T-helper 2 cell (primary cell): Measurements from ENCODE around the gene AHNAK2.
"Not testable (repeated sequence)": the region's sequence is repeated elsewhere in the genome, so short reads cannot be mapped to it uniquely, and the experiment has no call there.

Source experiments
- DNase-seq, 5 experiments: peaks; one replicate each; pipeline versions ENCODE4 v3.0.0 to v3.0.0-alpha.2; 2012 to 2022

AHNAK2 gene

DNA sequence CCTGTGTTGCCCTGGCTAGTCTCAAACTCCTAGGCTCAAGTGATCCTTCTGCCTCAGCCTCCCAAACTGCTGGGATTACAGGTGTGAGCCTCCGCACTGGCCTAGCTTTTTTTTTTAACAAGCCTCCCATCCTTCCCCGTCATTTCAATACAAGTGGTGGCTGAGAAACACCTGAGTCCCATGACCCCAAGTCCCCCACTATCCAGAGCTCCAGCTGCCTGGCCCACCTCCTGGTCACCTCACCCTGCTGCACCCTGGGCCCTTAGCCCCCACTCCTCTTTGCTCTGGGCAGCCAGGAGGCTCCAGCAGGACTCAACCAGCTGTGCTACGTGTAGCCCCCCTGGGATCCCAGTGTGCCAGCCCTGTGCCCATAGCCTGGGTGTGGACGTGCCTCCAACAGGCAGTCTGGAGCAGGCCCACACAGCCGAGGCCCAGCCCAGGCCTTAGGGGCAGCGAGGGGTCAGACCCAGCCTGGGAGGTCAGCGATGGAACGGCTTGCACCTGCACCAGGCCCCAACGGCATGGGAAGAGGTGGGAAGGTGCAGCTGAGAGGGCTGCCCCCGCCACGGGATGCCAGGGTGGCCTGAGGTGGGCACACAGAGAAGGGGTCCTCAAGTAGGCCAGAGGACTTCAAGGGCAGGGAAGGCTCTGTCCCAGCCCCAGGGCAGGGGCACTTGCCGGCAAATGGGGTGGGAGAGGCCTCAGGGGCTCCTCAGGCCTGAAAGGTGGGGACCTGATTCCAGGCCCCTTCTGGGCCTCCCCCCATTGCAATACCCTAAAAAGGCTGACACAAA, 6.5 kb downstream of the AHNAK2 start:
- DNase-seq, result no peak

DNA sequence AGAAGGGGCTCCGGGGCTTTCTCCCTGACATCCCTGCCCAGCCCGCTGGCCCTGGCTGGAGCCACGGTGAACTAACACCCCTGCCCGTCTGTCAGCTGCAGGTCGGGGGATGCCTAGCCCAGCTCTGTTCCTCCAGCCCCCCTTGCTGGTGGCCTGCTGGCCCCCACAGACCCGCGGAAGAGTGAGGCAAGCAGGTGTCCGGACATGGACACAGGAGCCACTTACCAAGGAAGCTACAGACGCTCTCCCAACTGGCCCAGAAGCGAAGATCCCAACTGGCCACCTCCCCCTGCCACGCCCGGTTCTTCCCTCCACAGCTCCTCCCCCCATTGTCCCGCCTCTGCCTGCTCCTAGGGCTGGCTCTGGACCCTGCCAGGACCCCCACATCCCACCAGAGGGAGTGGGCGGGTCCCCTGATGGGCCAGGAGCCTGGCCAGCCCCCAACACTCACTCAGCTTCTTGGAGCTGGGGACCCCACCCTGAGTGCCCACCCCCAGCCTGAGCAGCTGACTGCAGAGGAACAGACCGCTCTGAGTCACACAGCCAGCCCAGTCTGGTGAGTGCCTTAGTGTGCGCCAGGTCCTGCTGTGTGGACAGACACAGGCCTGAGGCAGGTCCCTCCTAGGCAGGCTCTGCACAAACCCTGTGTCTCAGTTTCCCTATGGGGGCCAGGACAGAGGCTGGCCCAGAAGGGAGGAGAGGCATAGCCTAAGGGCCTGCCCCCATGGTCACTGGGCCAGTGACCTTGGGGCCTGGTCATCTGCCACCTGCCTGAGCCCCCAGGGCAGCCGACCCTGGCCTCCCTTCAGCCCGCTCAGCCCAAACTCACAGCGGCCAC, 7.7 kb downstream of the AHNAK2 start:
- DNase-seq, result no peak

DNA sequence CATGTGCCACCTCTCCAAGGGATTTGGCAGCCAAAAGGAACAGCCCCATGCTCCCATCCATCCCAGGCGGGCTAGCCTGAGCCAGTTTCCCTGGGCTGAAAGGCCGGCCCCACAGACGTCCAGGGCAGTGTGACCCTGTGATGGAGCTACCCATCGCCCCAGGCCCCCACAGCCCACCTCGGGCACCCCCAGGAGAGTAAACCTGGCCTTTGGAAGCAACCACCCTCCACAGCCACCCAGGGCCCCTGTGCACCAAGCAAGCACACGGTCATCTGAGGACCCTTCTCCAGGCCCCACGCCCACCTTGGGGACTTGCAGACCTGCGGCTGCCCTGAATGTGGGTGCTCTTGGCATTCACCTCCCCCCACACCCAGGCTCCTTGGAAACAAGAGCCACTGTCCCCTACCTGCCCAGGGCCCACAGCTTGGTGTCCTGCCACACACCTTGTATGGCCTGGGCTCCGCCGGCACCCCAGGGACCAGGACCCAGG, 8.4 kb downstream of the AHNAK2 start:
- DNase-seq, result no peak

DNA sequence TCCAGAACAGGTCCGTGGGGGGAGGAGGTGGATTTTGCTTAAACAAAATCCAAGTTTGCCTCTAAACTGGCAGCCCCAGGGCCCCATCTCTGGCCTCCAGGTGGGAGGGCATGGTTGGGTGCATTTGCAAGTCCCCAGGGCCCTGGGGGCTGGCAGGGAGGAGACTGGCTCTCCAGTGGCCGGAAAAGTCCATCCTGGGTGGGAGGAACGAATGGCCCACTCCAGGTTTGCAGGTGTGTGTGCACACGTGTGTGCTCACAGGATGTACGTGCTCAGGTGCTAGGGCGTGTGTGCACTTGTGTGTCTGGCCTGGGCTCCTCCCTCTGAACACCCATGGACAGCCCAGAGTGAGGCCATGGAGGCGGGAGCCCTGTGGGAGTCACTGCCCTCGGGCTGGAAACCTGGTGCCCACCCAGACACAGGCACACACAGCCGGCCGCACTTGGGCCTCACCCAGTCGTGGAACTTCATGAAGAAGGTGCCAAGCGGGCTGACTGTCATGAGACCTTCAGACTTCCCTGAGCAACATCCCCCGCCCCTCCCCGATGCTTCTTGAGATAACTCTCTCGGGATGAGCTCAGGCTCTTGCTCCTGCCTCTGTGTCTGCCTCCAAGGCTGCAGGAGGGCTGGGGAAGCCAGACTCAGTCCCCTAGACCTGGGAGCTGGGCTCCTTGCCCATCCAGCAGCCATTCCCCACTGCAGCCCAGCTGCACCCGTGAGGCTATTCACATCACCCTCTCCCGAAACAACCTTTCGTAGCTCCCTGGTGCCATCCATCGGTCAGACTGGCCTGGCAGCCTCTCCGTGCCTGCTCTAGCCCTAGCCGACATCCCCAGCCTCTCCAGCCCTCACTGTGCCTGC, 9.4 kb downstream of the AHNAK2 start:
- no peak for DNase-seq

DNA sequence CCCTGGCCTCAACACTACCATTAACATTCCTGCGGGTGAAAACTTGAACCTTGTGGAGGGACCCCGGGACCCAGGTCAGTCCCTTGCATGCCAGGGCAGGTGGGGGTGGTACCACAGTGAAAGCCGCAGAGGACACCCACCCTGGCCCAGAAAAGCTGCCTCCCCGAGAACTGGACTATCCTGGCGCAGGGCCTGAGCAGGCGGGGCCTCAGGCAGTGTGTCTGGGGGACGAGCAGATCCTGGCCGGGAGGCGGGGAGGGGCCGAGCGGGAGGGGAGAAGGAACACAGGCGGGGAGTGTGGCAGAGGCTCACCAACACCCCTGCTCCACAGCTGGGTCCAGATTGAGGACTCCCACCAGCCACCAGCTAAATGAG, 10.0 kb downstream of the AHNAK2 start:
- no peak for DNase-seq

DNA sequence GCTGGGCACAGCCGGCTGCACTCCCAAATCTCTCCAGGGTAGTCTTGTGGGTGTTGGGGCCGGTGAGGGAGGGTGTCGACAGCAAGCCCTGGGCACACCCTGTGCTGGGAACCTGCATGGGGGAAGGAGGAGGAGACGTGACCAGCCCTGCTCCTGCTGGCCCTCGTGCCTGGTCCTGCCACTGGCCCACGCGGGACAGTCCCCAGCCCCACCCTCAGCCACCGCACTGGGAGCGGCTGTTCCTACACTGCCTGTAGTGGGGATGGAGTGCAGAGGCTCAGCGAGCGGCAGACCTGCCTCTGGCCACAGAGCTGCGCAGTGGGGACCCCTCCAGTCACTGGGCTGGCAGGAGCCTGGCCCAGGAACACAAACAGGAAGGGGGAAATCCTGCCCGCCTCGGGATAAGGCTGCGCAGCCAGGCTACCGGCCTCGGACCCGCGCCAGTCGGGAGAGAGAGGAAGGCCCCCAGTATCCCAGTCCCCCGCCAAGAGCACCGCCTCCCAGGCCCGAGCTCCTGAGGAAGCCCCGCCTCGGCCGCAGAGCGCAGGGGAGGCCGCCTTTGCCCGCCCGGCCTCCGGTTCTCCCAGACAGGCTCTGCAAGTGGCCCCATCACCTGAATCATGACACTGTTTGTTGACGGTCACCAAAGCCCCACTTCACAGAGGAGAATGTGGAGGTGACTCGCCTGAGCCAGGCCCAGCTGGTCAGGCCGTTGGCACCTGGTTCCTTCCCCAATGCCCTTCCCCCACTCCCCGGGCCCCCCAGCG, 10.6 kb downstream of the AHNAK2 start:
- DNase-seq, result no peak

DNA sequence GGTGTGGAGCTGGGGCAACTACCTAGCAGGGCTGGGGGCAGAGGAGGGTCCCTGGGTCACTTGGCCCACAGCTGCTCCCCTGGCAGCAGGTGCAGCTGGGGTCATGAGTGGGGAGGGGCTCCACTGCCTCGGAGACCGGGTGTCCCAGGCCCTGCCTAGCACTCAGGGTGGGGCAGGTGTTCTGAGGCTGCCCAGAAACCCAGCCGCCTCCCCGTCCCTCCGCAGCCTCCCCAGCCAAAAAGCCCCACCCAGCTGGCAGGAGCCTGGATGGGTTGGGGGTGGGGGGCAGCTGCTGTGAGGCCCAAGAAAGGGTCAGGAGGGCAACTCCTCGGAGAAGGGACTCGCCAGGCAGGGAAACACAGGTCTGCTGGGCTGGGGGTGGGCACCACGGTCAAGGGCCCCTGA, 11.2 kb downstream of the AHNAK2 start:
- DNase-seq, result no peak

DNA sequence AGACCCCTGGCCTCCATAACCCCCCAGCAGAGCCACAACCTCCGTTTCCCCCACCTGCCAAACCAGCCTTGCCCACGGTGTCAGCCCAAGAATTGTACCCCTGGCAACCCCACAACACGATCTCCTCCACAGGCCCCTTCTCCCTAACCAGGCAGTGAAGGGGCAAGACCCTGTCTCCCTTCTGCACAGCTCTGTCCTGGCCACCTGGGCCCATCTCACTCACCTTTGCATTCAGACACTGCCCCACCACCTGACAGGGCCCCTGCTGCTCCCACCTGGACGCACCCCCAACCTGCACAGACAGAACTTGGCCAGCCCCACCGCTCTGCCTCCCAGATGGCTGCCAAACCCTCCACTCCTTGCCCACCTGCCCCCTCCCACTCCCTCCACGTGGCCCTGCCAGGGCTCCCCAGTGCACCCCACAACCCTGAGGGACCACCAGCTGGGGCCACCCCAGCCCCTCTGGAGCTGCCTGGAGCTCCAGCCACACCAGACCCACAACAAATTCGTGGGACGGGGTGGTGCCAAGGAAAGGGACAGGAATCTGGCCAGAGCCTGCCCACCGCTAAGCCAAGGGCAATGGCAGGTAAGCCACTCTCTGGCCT, 11.8 kb downstream of the AHNAK2 start:
- no peak for DNase-seq

DNA sequence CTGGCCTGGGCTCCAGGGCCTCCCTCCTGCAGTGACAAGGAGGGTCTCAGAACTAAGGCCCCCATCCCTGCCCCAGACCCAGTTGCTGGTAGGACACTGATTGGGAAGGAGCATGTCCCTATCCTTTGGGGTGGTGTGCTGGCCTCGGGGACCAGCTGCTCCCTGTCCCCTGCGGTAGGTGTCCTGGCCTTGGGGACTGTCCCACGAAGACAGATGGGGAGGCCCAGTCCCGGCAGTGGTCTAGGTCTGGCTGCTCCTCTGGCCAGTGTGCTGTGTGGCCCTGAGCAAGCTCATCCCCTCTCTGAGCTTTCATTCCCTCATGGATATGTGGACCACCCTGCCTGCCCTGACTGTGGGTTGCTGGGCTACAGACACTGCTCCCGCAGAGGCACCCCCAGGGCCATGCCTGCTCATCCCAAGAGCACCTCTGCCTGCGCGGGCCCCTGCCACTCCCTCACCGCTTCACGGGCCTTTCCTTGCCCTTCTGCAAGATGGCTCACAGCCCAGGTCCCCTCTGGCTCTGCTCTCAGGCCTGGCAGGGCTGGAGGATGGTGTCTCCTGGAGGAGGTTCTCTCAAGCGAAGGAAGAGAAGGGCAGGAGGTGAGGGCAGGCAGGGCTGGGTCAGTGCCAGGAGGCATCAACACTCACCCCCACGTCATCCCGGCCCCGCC, 12.5 kb downstream of the AHNAK2 start:
- no peak for DNase-seq

DNA sequence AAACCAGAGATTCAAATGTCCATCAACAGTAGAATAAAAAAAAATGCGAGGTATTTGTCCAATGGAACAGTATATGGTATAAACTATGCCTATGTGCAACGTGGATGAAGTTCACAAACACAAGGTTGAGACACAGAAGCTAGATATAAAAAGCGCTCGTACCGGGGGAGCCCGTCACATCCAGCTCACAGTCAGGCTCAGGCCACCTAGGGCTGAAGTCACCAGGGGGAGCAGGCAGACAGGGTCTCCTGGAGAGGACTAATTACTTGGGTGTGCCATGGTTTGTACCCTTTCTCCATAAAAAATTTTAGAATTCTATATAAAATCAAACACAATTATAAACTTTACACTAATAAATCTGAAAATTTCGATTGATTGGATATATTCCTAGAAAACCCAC, 13.6 kb downstream of the AHNAK2 start:
- no peak for DNase-seq

DNA sequence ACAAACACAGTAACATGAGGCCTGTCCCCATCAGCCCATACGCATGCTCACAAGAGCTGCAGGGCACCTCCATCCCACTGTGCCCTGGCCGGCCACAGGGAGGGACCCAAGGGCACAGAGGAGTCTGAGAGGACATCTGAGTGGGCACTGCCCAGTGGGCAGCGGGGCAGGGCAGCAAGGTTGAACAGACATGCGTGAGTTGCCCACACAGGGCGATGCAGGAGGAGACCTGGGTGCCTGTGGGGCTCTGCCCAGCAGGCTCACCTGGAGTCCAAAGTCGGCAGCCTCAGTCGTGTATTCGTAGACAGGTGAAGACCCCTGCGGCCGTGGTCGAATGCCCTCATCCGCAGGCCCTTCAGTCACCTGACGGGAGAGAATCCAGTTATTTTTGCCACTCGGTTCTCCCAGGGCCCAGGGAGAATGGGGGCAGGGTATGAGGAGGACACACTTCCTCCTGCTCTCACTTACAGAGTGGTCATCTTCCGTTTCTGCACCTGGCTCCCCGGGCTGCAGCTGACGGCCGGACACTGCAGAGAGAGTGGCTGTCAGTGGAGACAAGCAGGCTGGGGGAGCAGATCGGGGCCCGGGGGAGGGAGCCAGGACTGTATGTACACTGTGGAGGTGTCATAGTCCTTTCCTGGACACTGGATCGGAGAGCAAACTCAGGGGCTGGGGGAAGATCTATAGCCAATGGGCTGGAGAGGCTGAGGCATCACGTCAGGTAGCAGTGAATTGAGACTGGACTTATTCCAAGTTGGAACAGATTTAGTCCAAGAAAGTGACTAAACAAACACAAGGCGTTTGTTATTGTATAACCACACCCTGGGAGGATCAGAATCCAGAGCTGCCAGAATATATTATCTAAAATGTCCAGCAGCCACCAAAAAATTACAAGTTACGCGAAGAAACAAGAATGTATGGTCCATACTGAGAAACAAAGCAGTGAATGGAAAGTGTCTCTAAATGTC, 20.7 kb downstream of the AHNAK2 start:
- no peak for DNase-seq

DNA sequence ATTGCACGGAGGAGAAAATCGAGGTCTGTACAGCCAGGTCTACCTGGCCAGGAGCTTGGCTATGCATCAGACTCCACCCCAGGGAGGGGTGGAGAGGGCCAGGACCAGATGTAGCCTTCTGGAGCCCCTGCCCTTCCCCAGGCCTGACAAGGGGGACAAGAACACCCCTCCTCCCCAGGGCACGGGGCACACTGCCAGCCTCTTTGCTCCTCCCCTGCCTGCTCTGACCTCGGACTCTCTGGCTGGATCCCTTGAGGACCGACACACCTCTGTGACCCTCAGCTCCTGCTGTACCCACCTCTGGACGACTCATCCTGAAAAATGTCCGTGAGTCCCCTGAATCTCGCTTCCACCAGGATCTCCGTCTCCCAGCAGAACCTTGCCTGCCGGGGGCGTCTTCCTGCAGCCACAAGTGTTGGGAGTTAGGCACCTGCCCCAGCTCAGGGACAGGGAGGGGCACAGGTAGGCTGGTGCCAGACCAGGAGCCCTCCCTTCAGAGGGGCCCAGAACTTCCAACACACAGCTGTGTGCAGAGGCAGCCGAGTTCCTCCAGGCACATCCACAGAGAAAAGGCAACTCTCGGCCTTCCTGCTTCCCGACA, 21.8 kb downstream of the AHNAK2 start:
- DNase-seq, result no peak

DNA sequence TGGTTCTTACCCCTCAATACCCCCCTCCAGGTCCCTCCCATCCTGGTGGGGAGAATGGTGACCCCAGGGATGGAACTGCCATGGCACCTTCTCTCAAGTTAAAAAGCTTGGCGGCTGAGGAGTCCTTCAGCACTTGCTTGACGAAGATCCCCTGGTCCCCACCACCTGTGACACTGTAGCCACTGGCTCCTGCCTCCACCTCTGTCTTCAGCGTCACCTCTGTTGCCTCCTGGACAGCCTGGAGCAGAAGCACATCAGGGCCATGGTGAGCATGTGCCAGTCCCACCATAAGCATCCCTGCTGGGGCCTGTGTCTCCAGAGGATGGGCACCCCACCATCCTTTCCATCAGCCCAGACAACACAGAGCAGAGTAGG, 22.8 kb downstream of the AHNAK2 start:
- no peak for DNase-seq

DNA sequence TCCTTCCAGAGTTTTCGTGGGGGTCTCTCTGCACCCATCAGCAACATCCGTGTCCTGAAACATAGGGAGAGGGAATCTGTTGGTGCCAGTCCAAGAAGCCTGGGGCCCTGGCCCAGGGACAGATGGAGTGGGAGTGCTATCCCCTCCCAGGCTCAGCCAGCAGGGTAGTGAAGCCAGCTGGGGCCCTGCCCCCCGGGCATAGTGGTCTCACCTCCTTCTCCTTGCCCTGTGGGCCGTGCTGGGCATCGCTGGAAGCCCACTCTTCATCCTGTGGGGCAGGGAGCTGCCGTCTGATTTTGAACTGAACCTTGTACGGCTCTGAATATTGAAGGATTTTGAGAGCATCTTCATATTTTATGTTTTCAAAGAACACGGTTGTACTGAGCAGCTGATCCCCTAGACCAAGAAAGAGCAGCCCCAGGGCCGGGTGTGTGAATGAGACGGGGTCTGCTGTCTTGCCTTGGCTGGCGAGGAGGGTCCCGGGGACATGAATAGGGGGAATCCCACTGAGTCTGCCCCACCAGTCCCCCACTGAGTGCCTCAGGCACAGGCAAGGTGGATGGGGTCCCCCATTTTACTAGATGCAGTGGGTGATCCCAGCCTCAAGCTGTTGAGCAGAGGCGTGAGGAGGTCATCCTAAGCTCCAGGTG, 23.3 kb downstream of the AHNAK2 start:
- DNase-seq, result no peak

DNA sequence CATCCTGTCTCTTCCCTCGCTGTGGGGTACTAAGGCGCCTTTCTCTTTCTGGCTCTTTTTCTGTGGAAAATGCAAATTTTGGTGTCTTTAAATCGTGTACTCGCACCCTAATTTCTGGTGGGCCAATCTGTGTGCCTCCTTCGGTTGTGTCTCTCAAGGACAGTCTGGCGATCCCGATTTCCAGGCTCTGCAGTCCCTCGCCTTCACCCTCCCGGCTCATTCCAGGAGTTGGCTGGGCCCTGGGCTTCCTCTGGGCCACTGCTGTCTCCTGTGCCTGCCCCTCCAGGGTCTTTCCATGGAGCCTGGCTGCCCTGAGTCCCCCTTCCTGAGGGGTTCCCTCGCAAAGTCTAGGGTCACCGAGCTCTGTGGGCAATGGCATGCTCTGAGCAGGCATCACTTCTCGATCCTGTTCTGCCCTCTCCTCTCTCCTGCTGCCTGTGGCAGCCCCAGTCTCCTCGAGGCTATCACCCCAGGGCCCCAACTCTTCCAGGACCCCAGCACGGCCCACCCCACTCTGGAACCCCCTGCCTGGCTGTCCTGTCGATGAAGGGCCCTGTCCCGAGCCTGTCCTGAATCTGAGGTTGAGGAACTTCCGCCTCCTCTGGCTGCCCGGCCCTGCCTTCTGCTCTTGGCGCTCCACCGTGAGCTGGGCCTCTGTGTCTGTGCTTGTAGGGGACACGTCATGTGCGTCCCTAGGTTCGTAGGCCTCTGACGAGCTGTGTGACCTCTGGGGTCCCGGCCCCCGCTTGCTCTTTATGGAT, 24.1 kb downstream of the AHNAK2 start:
- no peak for DNase-seq

DNA sequence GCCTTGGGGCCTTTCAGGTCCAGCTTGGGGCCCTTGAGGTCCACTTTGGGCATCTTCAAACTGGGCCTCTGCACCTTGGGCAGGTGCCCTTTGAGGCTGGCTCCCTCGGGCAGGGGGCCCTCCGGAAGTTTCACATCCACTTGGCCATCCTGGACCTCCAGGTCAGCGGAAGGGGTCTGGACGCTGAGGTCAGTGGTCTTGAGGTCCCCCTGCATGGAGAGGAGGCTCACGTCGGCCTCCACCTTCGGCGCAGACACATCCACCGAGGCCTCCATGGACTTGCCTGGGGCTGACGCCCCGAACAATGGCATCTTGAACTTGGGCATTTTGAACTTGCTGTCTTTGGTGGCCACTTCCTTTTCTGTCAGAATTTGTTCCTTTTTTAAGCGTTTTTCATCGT, 25.1 kb downstream of the AHNAK2 start:
- no peak for DNase-seq

DNA sequence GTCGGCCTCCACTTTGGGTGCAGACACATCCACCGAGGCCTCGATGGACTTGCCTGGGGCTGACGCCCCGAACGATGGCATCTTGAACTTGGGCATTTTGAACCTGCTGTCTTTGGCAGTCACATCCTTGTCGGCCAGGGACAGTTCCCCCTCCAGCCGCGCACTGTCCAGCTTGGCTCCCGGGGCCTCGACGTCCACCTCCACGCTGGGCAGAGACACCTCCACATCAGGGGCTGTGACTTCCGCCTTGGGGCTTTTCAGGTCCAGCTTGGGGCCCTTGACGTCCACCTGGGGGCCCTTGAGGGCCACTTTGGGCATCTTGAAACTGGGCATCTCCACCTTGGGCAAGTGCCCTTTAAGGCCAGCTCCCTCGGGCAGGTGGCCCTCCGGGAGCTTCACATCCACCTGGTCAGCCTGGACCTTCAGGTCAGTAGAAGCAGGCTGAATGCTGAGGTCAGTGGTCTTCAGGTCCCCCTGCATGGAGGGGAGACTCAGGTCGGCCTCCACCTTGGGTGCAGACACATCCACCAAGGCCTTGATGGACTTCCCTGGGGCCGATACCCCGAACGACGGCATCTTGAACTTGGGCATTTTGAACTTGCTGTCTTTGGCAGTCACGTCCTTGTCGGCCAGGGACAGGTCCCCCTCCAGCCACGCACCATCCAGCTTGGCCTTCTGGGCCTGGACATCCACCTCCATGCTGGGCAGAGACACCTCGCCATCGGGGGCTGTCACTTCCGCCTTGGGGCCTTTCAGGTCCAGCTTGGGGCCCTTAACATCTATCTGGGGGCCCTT, 26.1 kb downstream of the AHNAK2 start:
- not testable (repeated sequence) for DNase-seq
